Nephron (organoid): Measurements from ENCODE around the gene HPS1.

Source experiments
- H3K27ac Mint-ChIP-seq, 3 experiments: 2 replicates each; pipeline ENCODE4 v1.8.0; 2020; ENCODE audit warnings: mixed read lengths in 3 of 3, mild to moderate bottlenecking in 2 of 3, moderate library complexity in 1 of 3
- H3K27me3 Mint-ChIP-seq: 2 replicates; pipeline ENCODE4 v1.8.0; 2021; ENCODE audit warnings: low read depth, mild to moderate bottlenecking, moderate library complexity, mixed read lengths
- H3K36me3 Mint-ChIP-seq: 2 replicates; pipeline ENCODE4 v1.8.0; 2020; ENCODE audit warnings: low read depth, mixed read lengths
- H3K4me1 Mint-ChIP-seq: 2 replicates; pipeline ENCODE4 v1.8.0; 2020; ENCODE audit warnings: mixed read lengths
- H3K4me3 Mint-ChIP-seq, 3 experiments: 2 replicates each; pipeline ENCODE4 v1.8.0; 2020; ENCODE audit warnings: mild to moderate bottlenecking in 3 of 3, mixed read lengths in 3 of 3, moderate library complexity in 2 of 3
- H3K9me3 Mint-ChIP-seq: 2 replicates; pipeline ENCODE4 v1.8.0; 2020; ENCODE audit warnings: mixed read lengths
- CTCF ChIP-seq, 3 experiments: fragments of 200-600 bp; sonication (generic); IDR thresholded peaks; one replicate each; pipeline ENCODE4 v1.5.0; 2021; ENCODE audit warnings: antibody characterized with exemption in 3 of 3; ENCODE audit not compliant: unreplicated experiment in 3 of 3

HPS1 gene

GRCh38 chr10:98456043-98456570, 9.4 kb upstream of the HPS1 start:
- Mint-ChIP-seq H3K9me3 (no peaks in the 10 kb centered on the region), H3K36me3 (no peaks in the 10 kb centered on the region), H3K27ac (no peak overlapping the region), H3K27me3 (peaks cover 4% of the 10 kb centered on the region), H3K4me1 (peaks cover 4% of the 10 kb centered on the region), H3K4me3 (no peak overlapping the region)
- TF ChIP-seq CTCF (IDR thresholded peaks at IDR 0.05; ENCODE audit: unreplicated experiment in 3 of 3): no peak

GRCh38 chr10:98453729-98454128, 7.0 kb upstream of the HPS1 start:
- no peak for TF ChIP-seq CTCF (IDR thresholded peaks at IDR 0.05; ENCODE audit: unreplicated experiment in 3 of 3)
- Mint-ChIP-seq H3K27me3 (peaks cover 5% of the 10 kb centered on the region), H3K36me3 (no peaks in the 10 kb centered on the region), H3K4me1 (no peaks in the 10 kb centered on the region), H3K9me3 (peaks cover 3% of the 10 kb centered on the region), H3K4me3 (no peak overlapping the region), H3K27ac (no peak overlapping the region)

GRCh38 chr10:98450618-98451017, 3.9 kb upstream of the HPS1 start:
- Mint-ChIP-seq H3K27ac (no peak overlapping the region), H3K4me1 (peaks cover 6% of the 10 kb centered on the region), H3K4me3 (peak overlapping the region in 2 of 3 experiments; percentile 24 to 34), H3K36me3 (no peaks in the 10 kb centered on the region), H3K9me3 (peaks cover 3% of the 10 kb centered on the region), H3K27me3 (peaks cover 3% of the 10 kb centered on the region)
- TF ChIP-seq CTCF (IDR thresholded peaks at IDR 0.05; ENCODE audit: unreplicated experiment in 3 of 3): no peak

GRCh38 chr10:98449287-98449686, 2.6 kb upstream of the HPS1 start:
- Mint-ChIP-seq H3K4me1 (peaks cover 6% of the 10 kb centered on the region), H3K27ac (no peak overlapping the region), H3K4me3 (no peak overlapping the region), H3K36me3 (peaks cover 7% of the 10 kb centered on the region), H3K27me3 (peaks cover 3% of the 10 kb centered on the region), H3K9me3 (peaks cover 3% of the 10 kb centered on the region)
- TF ChIP-seq CTCF (IDR thresholded peaks at IDR 0.05; ENCODE audit: unreplicated experiment in 3 of 3): no peak

- Mint-ChIP-seq H3K27me3 (peaks cover 3% of the 10 kb centered on the region), H3K4me1 (peaks cover 6% of the 10 kb centered on the region), H3K27ac (peak overlapping the region; percentile 67 to 81 (median 69)), H3K9me3 (peaks cover 3% of the 10 kb centered on the region), H3K4me3 (peak overlapping the region; percentile 80 to 85 (median 83)), H3K36me3 (peaks cover 31% of the 10 kb centered on the region)
- no peak for TF ChIP-seq CTCF (IDR thresholded peaks at IDR 0.05; ENCODE audit: unreplicated experiment in 3 of 3)
These were observed 529 bp downstream of the HPS1 start for GRCh38 chr10:98446151-98446660.

- Mint-ChIP-seq H3K4me1 (peaks cover 6% of the 10 kb centered on the region), H3K36me3 (peaks cover 38% of the 10 kb centered on the region), H3K27me3 (peaks cover 3% of the 10 kb centered on the region), H3K9me3 (no peaks in the 10 kb centered on the region), H3K27ac (peak overlapping the region; percentile 67 to 81 (median 69)), H3K4me3 (peak overlapping the region; percentile 80 to 85 (median 83))
- TF ChIP-seq CTCF (IDR thresholded peaks at IDR 0.05; ENCODE audit: unreplicated experiment in 3 of 3): no peak
These were observed 1.4 kb downstream of the HPS1 start for GRCh38 chr10:98445200-98445812.
